Measurements from ENCODE around the gene HS3ST6. TPM values are rescaled to one million over a fixed set of nuclear protein-coding genes. Genes with fewer than 3 reads are reported as not detected.
"Not testable (repeated sequence)": the region's sequence is repeated elsewhere in the genome, so short reads cannot be mapped to it uniquely, and the experiment has no call there.

Gene HS3ST6
- total RNA-seq, 2 donors from 2014 or later, result not detected

GRCh38 chr16:1884155-1884760 is 34.0 kb downstream of the HS3ST6 start:
- no peaks in the 10 kb centered on the region for H3K9me3 Mint-ChIP-seq
- no peak for DNase-seq
- H3K4me3 Mint-ChIP-seq, result no peak overlapping the region
- H3K27ac Mint-ChIP-seq, result no peak overlapping the region
- no peaks in the 10 kb centered on the region for H3K36me3 Mint-ChIP-seq (ENCODE audit: insufficient read depth in 2 of 2)
- peak in 1 of 2 donors; percentile 30 for ATAC-seq (replicated peaks in 1 of 2)
- H3K27me3 Mint-ChIP-seq (ENCODE audit: low read depth), result peaks cover 7% of the 10 kb centered on the region
- no peaks in the 10 kb centered on the region for H3K4me1 Mint-ChIP-seq (ENCODE audit: low read depth)

DNA sequence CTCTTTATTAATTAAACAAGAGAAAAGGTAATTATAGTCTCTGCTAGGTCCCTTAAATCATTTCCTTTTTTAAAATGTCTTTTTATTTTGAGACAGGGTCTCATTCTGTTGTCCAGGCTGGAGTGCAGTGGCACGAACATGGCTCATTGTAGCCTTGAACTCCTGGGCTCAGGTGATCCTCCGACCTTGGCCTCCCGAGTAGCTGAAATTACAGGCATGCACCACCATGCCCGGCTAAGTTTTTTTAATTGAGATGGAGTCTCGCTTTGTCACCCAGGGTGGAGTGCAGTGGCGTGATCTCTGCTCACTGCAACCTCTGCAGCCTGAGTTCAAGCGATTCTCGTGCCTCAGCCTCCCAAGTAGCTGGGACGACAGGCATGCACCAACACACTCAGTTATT is 37.0 kb downstream of the HS3ST6 start:
- ATAC-seq (replicated peaks in 1 of 2); H3K4me3 Mint-ChIP-seq; DNase-seq; H3K9me3 Mint-ChIP-seq; H3K36me3 Mint-ChIP-seq (ENCODE audit: insufficient read depth in 2 of 2); H3K27ac Mint-ChIP-seq; H3K4me1 Mint-ChIP-seq (ENCODE audit: low read depth): not testable (repeated sequence)
- peaks cover 22% of the 10 kb centered on the region for H3K27me3 Mint-ChIP-seq (ENCODE audit: low read depth)

GRCh38 chr16:1879477-1879876 is 38.7 kb downstream of the HS3ST6 start:
- Mint-ChIP-seq H3K9me3 (no peaks in the 10 kb centered on the region), H3K36me3 (ENCODE audit: insufficient read depth in 2 of 2) (no peaks in the 10 kb centered on the region), H3K4me3 (no peak overlapping the region), H3K27ac (no peak overlapping the region), H3K4me1 (ENCODE audit: low read depth) (no peaks in the 10 kb centered on the region), H3K27me3 (ENCODE audit: low read depth) (peaks cover 25% of the 10 kb centered on the region)
- ATAC-seq (replicated peaks in 1 of 2) (no peak), DNase-seq (no peak)

GRCh38 chr16:1878256-1878655 is 40.0 kb downstream of the HS3ST6 start:
- ATAC-seq (replicated peaks in 1 of 2), result no peak
- H3K27ac Mint-ChIP-seq, result no peak overlapping the region
- peaks cover 32% of the 10 kb centered on the region for H3K27me3 Mint-ChIP-seq (ENCODE audit: low read depth)
- no peak overlapping the region for H3K4me3 Mint-ChIP-seq
- H3K9me3 Mint-ChIP-seq, result no peaks in the 10 kb centered on the region
- no peaks in the 10 kb centered on the region for H3K36me3 Mint-ChIP-seq (ENCODE audit: insufficient read depth in 2 of 2)
- DNase-seq, result no peak
- no peaks in the 10 kb centered on the region for H3K4me1 Mint-ChIP-seq (ENCODE audit: low read depth)

GRCh38 chr16:1877804-1878203 is 40.4 kb downstream of the HS3ST6 start:
- Mint-ChIP-seq H3K4me3 (no peak overlapping the region), H3K27me3 (ENCODE audit: low read depth) (peaks cover 32% of the 10 kb centered on the region), H3K9me3 (no peaks in the 10 kb centered on the region), H3K27ac (no peak overlapping the region), H3K36me3 (ENCODE audit: insufficient read depth in 2 of 2) (no peaks in the 10 kb centered on the region), H3K4me1 (ENCODE audit: low read depth) (no peaks in the 10 kb centered on the region)
- DNase-seq, result no peak
- ATAC-seq (replicated peaks in 1 of 2), result no peak

DNA sequence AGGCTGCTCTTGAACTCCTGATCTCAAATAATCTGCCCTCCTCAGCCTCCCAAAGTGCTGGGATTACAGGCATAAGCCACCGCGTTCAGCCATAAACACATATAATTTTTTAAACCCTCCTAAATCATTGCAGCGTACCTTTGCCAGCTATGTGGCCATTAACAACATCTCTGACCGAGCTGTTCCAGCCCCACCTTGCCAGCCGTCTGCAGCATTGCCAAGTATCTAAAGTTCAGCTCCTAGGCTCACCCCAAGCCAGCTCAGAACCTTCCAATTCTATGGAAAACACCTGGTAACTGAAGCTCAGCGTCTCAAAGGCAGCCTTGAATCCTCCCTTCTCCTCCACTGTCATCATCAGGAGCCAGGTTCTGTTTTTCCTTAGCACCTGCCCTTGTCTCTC is 41.1 kb downstream of the HS3ST6 start:
- Mint-ChIP-seq H3K27ac (no peak overlapping the region), H3K9me3 (no peaks in the 10 kb centered on the region), H3K27me3 (ENCODE audit: low read depth) (peaks cover 38% of the 10 kb centered on the region), H3K36me3 (ENCODE audit: insufficient read depth in 2 of 2) (no peaks in the 10 kb centered on the region), H3K4me3 (no peak overlapping the region), H3K4me1 (ENCODE audit: low read depth) (peaks cover 5% of the 10 kb centered on the region)
- DNase-seq, result no peak
- no peak for ATAC-seq (replicated peaks in 1 of 2)

- Mint-ChIP-seq H3K9me3 (no peaks in the 10 kb centered on the region), H3K4me3 (no peak overlapping the region), H3K36me3 (ENCODE audit: insufficient read depth in 2 of 2) (no peaks in the 10 kb centered on the region), H3K4me1 (ENCODE audit: low read depth) (peaks cover 5% of the 10 kb centered on the region), H3K27me3 (ENCODE audit: low read depth) (peaks cover 40% of the 10 kb centered on the region), H3K27ac (no peak overlapping the region)
- ATAC-seq (replicated peaks in 1 of 2) (peak; percentile 57 to 78), DNase-seq (peak in 1 of 2 donors; percentile 18)
These were observed 41.7 kb downstream of the HS3ST6 start for GRCh38 chr16:1876468-1876867.

GRCh38 chr16:1876066-1876465 is 42.1 kb downstream of the HS3ST6 start:
- H3K4me1 Mint-ChIP-seq (ENCODE audit: low read depth); ATAC-seq (replicated peaks in 1 of 2); H3K36me3 Mint-ChIP-seq (ENCODE audit: insufficient read depth in 2 of 2); H3K27ac Mint-ChIP-seq; H3K9me3 Mint-ChIP-seq; H3K4me3 Mint-ChIP-seq; DNase-seq: not testable (repeated sequence)
- H3K27me3 Mint-ChIP-seq (ENCODE audit: low read depth), result peaks cover 40% of the 10 kb centered on the region

DNA sequence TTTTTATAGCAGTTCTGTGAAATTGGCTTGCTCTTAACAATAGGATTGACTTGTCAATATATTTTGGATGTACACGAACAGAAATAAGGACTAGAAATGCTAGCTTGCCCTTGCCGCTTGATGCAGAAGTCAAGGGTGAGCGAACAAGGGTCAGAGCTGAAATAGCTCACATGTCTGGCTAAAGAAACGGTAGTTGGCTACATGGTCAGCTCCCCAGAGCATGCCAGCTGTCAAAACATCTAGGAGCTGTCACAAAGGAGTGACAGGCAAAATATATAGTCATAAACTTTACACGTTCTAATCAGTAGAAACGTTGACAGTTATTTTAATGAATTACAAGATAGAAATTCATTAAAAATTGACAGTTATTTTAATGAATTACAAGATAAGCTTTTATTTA is 43.4 kb downstream of the HS3ST6 start:
- H3K36me3 Mint-ChIP-seq (ENCODE audit: insufficient read depth in 2 of 2), result no peaks in the 10 kb centered on the region
- peaks cover 40% of the 10 kb centered on the region for H3K27me3 Mint-ChIP-seq (ENCODE audit: low read depth)
- H3K4me3 Mint-ChIP-seq, result no peak overlapping the region
- no peak overlapping the region for H3K27ac Mint-ChIP-seq
- ATAC-seq (replicated peaks in 1 of 2), result no peak
- no peak for DNase-seq
- no peaks in the 10 kb centered on the region for H3K9me3 Mint-ChIP-seq
- H3K4me1 Mint-ChIP-seq (ENCODE audit: low read depth), result peaks cover 5% of the 10 kb centered on the region

DNA sequence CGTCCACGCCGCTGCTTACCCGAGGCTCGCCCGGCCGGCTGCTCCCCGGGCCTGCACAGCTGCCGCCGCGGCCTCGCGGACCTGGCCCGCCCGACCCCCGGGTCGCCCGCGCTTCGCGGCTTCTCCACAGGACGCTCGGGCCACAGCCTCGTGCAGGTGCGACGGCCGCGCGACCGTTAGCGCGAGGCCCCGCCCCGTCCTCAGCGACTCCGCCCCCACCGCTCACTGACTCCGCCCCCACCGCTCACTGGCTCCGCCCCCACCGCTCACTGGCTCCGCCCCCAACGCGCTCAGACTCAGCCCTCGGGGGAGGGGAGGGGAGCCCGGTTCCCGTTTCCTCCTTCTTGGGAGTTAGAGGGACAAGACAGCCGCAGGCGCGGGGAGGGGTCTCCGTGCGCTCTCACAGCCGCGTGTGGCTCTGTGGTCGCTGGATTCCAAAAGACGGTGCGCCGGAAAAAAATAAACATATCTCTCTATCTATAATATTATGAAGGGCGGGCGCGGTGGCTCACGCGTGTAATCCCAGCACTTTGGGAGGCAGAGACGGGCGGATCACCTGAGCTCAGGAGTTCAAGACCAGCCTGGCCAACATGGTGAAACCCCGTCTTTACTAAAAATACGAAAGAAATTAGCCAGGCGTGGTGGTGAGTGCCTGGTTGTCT is 46.1 kb downstream of the HS3ST6 start, which contains the start of gene MEIOB:
TSS of gene MEIOB (minus strand) at position 191 of the 662 bp plus-strand sequence. CDS start 3,989 bp downstream, outside the sequence.
- Mint-ChIP-seq H3K9me3 (no peaks in the 10 kb centered on the region), H3K4me1 (ENCODE audit: low read depth) (peaks cover 5% of the 10 kb centered on the region), H3K4me3 (peak within 1 kb of the TSS; percentile 75 to 78), H3K27me3 (ENCODE audit: low read depth) (peaks cover 29% of the 10 kb centered on the region), H3K27ac (no peak within 1 kb of the TSS), H3K36me3 (ENCODE audit: insufficient read depth in 2 of 2) (no peaks in the 10 kb centered on the region)
- DNase-seq, result peak; percentile 44 to 53
- peak; percentile 58 to 77 for ATAC-seq (replicated peaks in 1 of 2)

DNA sequence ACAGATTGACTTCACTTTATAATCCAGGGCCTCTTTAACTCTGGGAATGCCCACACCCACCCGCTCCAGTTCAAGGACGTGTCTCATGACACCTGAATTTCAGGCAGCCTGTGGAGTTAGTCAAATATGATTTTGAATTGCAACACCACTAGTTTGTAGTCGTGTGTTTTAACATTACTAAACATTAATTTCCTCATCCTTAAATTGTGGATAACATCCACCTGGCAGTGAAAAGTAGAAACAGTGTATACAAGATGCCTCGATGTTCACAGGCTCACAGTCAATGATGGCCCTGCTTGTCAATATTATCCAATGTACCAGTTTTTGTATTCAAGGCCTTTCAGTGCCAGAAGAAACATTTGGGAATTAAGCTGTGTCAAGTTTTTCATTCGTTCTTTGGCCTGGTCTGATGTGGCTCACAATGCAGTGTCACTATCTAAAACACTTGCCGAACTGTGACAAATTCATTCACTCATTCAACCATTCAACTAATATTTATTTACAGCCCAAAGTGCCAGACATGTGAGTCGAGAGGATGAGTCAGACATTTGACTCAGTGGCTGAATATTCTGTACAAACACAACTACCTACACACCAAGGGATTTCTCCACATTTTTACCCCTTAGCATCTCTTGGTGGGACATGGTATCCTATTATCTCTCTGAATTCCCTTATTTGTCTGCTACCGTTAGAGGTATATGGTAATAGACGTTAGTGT is 47.7 kb downstream of the HS3ST6 start:
- Mint-ChIP-seq H3K9me3 (no peaks in the 10 kb centered on the region), H3K4me3 (no peak overlapping the region), H3K4me1 (ENCODE audit: low read depth) (peaks cover 7% of the 10 kb centered on the region), H3K27ac (no peak overlapping the region), H3K36me3 (ENCODE audit: insufficient read depth in 2 of 2) (no peaks in the 10 kb centered on the region), H3K27me3 (ENCODE audit: low read depth) (peaks cover 25% of the 10 kb centered on the region)
- DNase-seq (no peak), ATAC-seq (replicated peaks in 1 of 2) (no peak)

- no peak for ATAC-seq (replicated peaks in 1 of 2)
- H3K4me3 Mint-ChIP-seq, result no peak overlapping the region
- peaks cover 6% of the 10 kb centered on the region for H3K4me1 Mint-ChIP-seq (ENCODE audit: low read depth)
- no peak overlapping the region for H3K27ac Mint-ChIP-seq
- no peak for DNase-seq
- no peaks in the 10 kb centered on the region for H3K9me3 Mint-ChIP-seq
- no peaks in the 10 kb centered on the region for H3K36me3 Mint-ChIP-seq (ENCODE audit: insufficient read depth in 2 of 2)
- peaks cover 6% of the 10 kb centered on the region for H3K27me3 Mint-ChIP-seq (ENCODE audit: low read depth)
These were observed 52.1 kb downstream of the HS3ST6 start for GRCh38 chr16:1865902-1866690.

Data from activated T-cell treated with anti-CD3 and anti-CD28 coated beads, Interleukin-2, amount 50 U/mL, for 72 hours (primary cell).